Thyroid gland (tissue), 4 donors: ENCODE measurements around the gene SLC7A14.

Source experiments
- CTCF ChIP-seq, 6 experiments: fragments of 200-600 bp in 3 of 6; fragments of 450-650 bp in 3 of 6; sonication (generic) in 3 of 6; IDR thresholded peaks; one replicate each; pipeline ENCODE4 v1.5.1; 2016 to 2019; ENCODE audit warnings: antibody characterized with exemption in 6 of 6, mild to moderate bottlenecking in 2 of 6, inconsistent platforms in 1 of 6, moderate library complexity in 1 of 6
- POLR2A ChIP-seq, 2 donors: fragments of 450-650 bp; IDR thresholded peaks; one replicate each; pipeline ENCODE4 v1.6.1; 2017; ENCODE audit warnings: antibody characterized with exemption in 2 of 2, mild to moderate bottlenecking in 2 of 2, moderate library complexity in 1 of 2

GRCh38 chr3:170536712-170537111, 49.2 kb downstream of the SLC7A14 start:
- no peak for TF ChIP-seq CTCF (IDR thresholded peaks at IDR 0.05)
- no peak for TF ChIP-seq POLR2A (IDR thresholded peaks at IDR 0.05)
